Testis (tissue), 2 donors: ENCODE measurements around the gene CLGN.

Experiments
- POLR2A ChIP-seq: fragments of 450-650 bp; IDR thresholded peaks from one replicate; pipeline ENCODE4 v1.6.1; 2017; ENCODE audit warnings: antibody characterized with exemption, mild to moderate bottlenecking, moderate library complexity
- TF ChIP-seq, protein P1 (sequence below), 3 experiments: fragments of 450-650 bp in 2 of 3; fragments of 200-600 bp in 1 of 3; sonication (generic) in 1 of 3; IDR thresholded peaks; one replicate each; pipeline ENCODE4 v1.5.1; 2016 to 2019; ENCODE audit warnings: antibody characterized with exemption in 3 of 3, mild to moderate bottlenecking in 2 of 3, moderate library complexity in 1 of 3

DNA sequence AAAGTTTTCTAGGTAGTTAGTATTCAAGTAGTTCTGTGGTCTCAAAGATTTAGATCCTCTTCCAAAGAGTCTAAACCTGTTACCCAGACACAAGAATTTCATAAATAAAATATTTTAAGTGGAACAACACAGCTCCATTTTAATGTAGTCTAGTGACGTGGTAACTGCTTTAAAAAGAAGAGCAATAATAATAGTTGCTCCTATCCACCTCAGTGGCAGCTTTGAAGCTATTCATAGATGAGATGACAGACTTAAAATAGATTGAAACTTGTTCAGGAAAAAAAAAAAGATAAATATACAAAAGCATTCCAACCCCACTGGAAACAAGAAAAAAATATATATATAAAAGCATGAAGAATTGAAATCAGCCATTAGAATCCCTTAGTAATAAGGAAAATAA, 39.4 kb downstream of the CLGN start:
- no peak for TF ChIP-seq POLR2A
- TF ChIP-seq, protein P1, sequence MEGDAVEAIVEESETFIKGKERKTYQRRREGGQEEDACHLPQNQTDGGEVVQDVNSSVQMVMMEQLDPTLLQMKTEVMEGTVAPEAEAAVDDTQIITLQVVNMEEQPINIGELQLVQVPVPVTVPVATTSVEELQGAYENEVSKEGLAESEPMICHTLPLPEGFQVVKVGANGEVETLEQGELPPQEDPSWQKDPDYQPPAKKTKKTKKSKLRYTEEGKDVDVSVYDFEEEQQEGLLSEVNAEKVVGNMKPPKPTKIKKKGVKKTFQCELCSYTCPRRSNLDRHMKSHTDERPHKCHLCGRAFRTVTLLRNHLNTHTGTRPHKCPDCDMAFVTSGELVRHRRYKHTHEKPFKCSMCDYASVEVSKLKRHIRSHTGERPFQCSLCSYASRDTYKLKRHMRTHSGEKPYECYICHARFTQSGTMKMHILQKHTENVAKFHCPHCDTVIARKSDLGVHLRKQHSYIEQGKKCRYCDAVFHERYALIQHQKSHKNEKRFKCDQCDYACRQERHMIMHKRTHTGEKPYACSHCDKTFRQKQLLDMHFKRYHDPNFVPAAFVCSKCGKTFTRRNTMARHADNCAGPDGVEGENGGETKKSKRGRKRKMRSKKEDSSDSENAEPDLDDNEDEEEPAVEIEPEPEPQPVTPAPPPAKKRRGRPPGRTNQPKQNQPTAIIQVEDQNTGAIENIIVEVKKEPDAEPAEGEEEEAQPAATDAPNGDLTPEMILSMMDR (IDR thresholded peaks at IDR 0.05): no peak
